GM23338 (cell line): ENCODE data around the gene RHBDF2. TPM values are rescaled to one million over a fixed set of nuclear protein-coding genes. Genes with fewer than 3 reads are reported as not detected.

Experiments used
- ATAC-seq: fragments of 200-7000 bp; cut with Tn5 transposase; 3 replicates; pipeline ENCODE4 v1.9.1; 2020
- DNase-seq: peaks from one replicate; pipeline ENCODE4 v3.0.0-alpha.2; 2015; ENCODE audit warnings: low spot score
- H2AFZ ChIP-seq: fragments of 200-600 bp; sonication (generic); 2 replicates; pipeline ENCODE4 v1.8.0; 2016; ENCODE audit warnings: antibody characterized with exemption, mild to moderate bottlenecking, moderate library complexity
- H3F3A ChIP-seq: fragments of 200-600 bp; sonication (generic); replicated peaks from 2 replicates; pipeline ENCODE4 v1.8.0; 2017; ENCODE audit warnings: antibody characterized with exemption, mixed run types, low read depth
- H3K27ac ChIP-seq: fragments of 200-600 bp; sonication (generic); 2 replicates; pipeline ENCODE4 v1.6.1; 2016; ENCODE audit warnings: low read depth
- H3K27me3 ChIP-seq: fragments of 200-600 bp; sonication (generic); 2 replicates; pipeline ENCODE4 v1.8.0; 2016; ENCODE audit warnings: mild to moderate bottlenecking, mixed run types, moderate library complexity; ENCODE audit not compliant: insufficient read depth
- H3K36me3 ChIP-seq: fragments of 200-600 bp; sonication (generic); 2 replicates; pipeline ENCODE4 v1.8.0; 2016; ENCODE audit warnings: mild to moderate bottlenecking; ENCODE audit not compliant: insufficient read depth
- H3K4me1 ChIP-seq: fragments of 200-600 bp; sonication (generic); 2 replicates; pipeline ENCODE4 v1.8.0; 2016; ENCODE audit warnings: mild to moderate bottlenecking, moderate library complexity; ENCODE audit not compliant: insufficient read depth
- H3K4me2 ChIP-seq: fragments of 200-600 bp; sonication (generic); 2 replicates; pipeline ENCODE4 v1.7.1; 2017; ENCODE audit warnings: mixed run types
- H3K4me3 ChIP-seq: fragments of 200-600 bp; sonication (generic); 2 replicates; pipeline ENCODE4 v1.6.1; 2016; ENCODE audit warnings: mixed run types
- H3K79me2 ChIP-seq: fragments of 200-600 bp; sonication (generic); replicated peaks from 2 replicates; pipeline ENCODE4 v1.8.0; 2017; ENCODE audit warnings: mild to moderate bottlenecking; ENCODE audit not compliant: insufficient read depth
- H3K9me2 ChIP-seq: fragments of 200-600 bp; sonication (generic); 2 replicates; pipeline ENCODE4 v1.8.0; 2017; ENCODE audit not compliant: insufficient read depth
- H4K20me1 ChIP-seq: fragments of 200-600 bp; sonication (generic); replicated peaks from 2 replicates; pipeline ENCODE4 v1.8.0; 2017; ENCODE audit warnings: mild to moderate bottlenecking; ENCODE audit not compliant: insufficient read depth
- H3K27ac Mint-ChIP-seq: 2 replicates; pipeline ENCODE4 v1.8.0; 2020; ENCODE audit warnings: inconsistent platforms, mild to moderate bottlenecking, moderate library complexity, mixed read lengths
- H3K27me3 Mint-ChIP-seq: 3 replicates; pipeline ENCODE4 v1.8.0; 2022; ENCODE audit warnings: low read depth, mild to moderate bottlenecking, moderate library complexity, mixed read lengths, inconsistent platforms; ENCODE audit not compliant: insufficient read depth, poor library complexity
- H3K36me3 Mint-ChIP-seq: 3 replicates; pipeline ENCODE4 v1.8.0; 2021; ENCODE audit warnings: low read depth, mild to moderate bottlenecking, inconsistent platforms, moderate library complexity, mixed read lengths
- H3K4me1 Mint-ChIP-seq: 3 replicates; pipeline ENCODE4 v1.8.0; 2020; ENCODE audit warnings: mild to moderate bottlenecking, inconsistent platforms, mixed read lengths
- H3K4me3 Mint-ChIP-seq: 3 replicates; pipeline ENCODE4 v1.8.0; 2021; ENCODE audit warnings: moderate library complexity, mild to moderate bottlenecking, inconsistent platforms, mixed read lengths
- H3K9me3 Mint-ChIP-seq: 3 replicates; pipeline ENCODE4 v1.8.0; 2020; ENCODE audit warnings: moderate library complexity, mild to moderate bottlenecking, inconsistent platforms, mixed read lengths
- CREB1 ChIP-seq: fragments of 250-450 bp; sonication (Bioruptor Pico); IDR thresholded peaks from 2 replicates; pipeline ENCODE4 v1.5.0; 2020; ENCODE audit warnings: low read depth, mild to moderate bottlenecking, moderate library complexity
- EZH2 ChIP-seq: fragments of 200-600 bp; sonication (generic); IDR thresholded peaks from one replicate; pipeline ENCODE4 v1.8.0; 2017; ENCODE audit warnings: antibody characterized with exemption, mild to moderate bottlenecking, low read depth; ENCODE audit not compliant: unreplicated experiment
- EZH2phosphoT487 ChIP-seq: fragments of 200-600 bp; sonication (generic); IDR thresholded peaks from one replicate; pipeline ENCODE4 v1.8.1; 2018; ENCODE audit warnings: antibody characterized with exemption; ENCODE audit not compliant: unreplicated experiment
- JUNB ChIP-seq: IDR thresholded peaks from one replicate; pipeline ENCODE4 v1.6.1; 2016; ENCODE audit warnings: antibody characterized with exemption; ENCODE audit not compliant: unreplicated experiment
- NANOG ChIP-seq: IDR thresholded peaks from 2 replicates; pipeline ENCODE4 v1.6.1; 2016; ENCODE audit warnings: antibody characterized with exemption, borderline replicate concordance
- POLR2AphosphoS5 ChIP-seq: IDR thresholded peaks from 2 replicates; pipeline ENCODE4 v1.6.1; 2016; ENCODE audit warnings: antibody characterized with exemption, low read depth
- STAT1 ChIP-seq: IDR thresholded peaks from one replicate; pipeline ENCODE4 v1.6.1; 2016; ENCODE audit warnings: antibody characterized with exemption; ENCODE audit not compliant: unreplicated experiment
- ZNF114 ChIP-seq: fragments of 250-450 bp; sonication (Bioruptor Pico); IDR thresholded peaks from 2 replicates; pipeline ENCODE4 v1.5.0; 2020; ENCODE audit warnings: mild to moderate bottlenecking, moderate library complexity
- ZNF331 ChIP-seq: fragments of 250-450 bp; sonication (Bioruptor Pico); IDR thresholded peaks from 2 replicates; pipeline ENCODE4 v1.5.0; 2020; ENCODE audit warnings: low read depth, mild to moderate bottlenecking, moderate library complexity
- polyA plus RNA-seq: library from polyadenylated mRNA; unstranded; fragments of >200 nt; fragmentation: Nextera tagmentation; extraction: Ambion mirVana; gene quantifications from 2 replicates; pipeline ENCODE4 v1.2.1, GENCODE V29; 2016
- total RNA-seq: library from RNA; depleted of rRNA; stranded (reverse); fragments of >200 nt; shearing (Covaris generic); gene quantifications from 2 replicates; pipeline ENCODE4 v1.2.3, GENCODE V29; 2014
- TF ChIP-seq, protein P1 (sequence below), 2 experiments: fragments of 200-600 bp in 1 of 2; sonication (generic) in 1 of 2; conservative IDR thresholded peaks; 2 replicates each; pipeline versions ENCODE4 v1.5.1 to v1.6.1; 2016 to 2017; ENCODE audit warnings: antibody characterized with exemption in 2 of 2, low read depth in 2 of 2, mild to moderate bottlenecking in 2 of 2, moderate library complexity in 1 of 2
- TF ChIP-seq, protein P2 (sequence below): fragments of 250-450 bp; sonication (Bioruptor Pico); IDR thresholded peaks from 2 replicates; pipeline ENCODE4 v1.5.0; 2020; ENCODE audit warnings: mild to moderate bottlenecking, moderate library complexity
- TF ChIP-seq, protein P3 (sequence below): IDR thresholded peaks from one replicate; pipeline ENCODE4 v1.6.1; 2018; ENCODE audit warnings: antibody characterized with exemption; ENCODE audit not compliant: unreplicated experiment
- TF ChIP-seq, protein P4 (sequence below): IDR thresholded peaks from 2 replicates; pipeline ENCODE4 v1.6.1; 2016; ENCODE audit warnings: antibody characterized with exemption

The RHBDF2 gene
- total and polyA plus RNA-seq, 2 experiments from 2014 or later = 9.4 to 29.5 TPM

DNA sequence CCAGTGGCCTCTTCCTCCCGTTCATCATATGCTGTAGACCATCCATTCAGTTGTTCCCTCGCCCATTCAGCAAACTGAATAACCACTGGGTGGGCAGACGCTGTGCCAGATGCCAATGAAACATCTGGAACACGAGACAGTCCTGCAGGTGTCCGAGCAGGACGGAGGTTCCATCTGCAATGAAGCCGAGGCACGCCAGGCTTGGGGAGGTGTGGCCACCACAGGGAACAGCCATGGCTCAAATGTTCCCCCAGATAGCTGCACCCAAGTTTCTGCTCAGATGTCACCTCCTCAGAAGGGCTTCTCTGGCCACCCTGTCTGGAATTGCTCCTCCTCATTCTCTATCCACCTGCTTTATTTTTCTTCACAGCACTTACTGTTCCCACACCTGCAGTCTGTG is 78.8 kb downstream of the RHBDF2 start:
- TF ChIP-seq EZH2phosphoT487 = no peak
- no peak for TF ChIP-seq ZNF114
- TF ChIP-seq ZNF331 (CRISPR knock-in tag) = no peak
- no peak for TF ChIP-seq EZH2
- no peak for TF ChIP-seq CREB1 (CRISPR knock-in tag)
- TF ChIP-seq JUNB = no peak
- TF ChIP-seq, protein P1, sequence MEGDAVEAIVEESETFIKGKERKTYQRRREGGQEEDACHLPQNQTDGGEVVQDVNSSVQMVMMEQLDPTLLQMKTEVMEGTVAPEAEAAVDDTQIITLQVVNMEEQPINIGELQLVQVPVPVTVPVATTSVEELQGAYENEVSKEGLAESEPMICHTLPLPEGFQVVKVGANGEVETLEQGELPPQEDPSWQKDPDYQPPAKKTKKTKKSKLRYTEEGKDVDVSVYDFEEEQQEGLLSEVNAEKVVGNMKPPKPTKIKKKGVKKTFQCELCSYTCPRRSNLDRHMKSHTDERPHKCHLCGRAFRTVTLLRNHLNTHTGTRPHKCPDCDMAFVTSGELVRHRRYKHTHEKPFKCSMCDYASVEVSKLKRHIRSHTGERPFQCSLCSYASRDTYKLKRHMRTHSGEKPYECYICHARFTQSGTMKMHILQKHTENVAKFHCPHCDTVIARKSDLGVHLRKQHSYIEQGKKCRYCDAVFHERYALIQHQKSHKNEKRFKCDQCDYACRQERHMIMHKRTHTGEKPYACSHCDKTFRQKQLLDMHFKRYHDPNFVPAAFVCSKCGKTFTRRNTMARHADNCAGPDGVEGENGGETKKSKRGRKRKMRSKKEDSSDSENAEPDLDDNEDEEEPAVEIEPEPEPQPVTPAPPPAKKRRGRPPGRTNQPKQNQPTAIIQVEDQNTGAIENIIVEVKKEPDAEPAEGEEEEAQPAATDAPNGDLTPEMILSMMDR (conservative IDR thresholded peaks at IDR 0.05; ENCODE audit: low read depth in 2 of 2) = no peak
- no peak for TF ChIP-seq NANOG
- TF ChIP-seq POLR2AphosphoS5 = no peak
- TF ChIP-seq, protein P2, sequence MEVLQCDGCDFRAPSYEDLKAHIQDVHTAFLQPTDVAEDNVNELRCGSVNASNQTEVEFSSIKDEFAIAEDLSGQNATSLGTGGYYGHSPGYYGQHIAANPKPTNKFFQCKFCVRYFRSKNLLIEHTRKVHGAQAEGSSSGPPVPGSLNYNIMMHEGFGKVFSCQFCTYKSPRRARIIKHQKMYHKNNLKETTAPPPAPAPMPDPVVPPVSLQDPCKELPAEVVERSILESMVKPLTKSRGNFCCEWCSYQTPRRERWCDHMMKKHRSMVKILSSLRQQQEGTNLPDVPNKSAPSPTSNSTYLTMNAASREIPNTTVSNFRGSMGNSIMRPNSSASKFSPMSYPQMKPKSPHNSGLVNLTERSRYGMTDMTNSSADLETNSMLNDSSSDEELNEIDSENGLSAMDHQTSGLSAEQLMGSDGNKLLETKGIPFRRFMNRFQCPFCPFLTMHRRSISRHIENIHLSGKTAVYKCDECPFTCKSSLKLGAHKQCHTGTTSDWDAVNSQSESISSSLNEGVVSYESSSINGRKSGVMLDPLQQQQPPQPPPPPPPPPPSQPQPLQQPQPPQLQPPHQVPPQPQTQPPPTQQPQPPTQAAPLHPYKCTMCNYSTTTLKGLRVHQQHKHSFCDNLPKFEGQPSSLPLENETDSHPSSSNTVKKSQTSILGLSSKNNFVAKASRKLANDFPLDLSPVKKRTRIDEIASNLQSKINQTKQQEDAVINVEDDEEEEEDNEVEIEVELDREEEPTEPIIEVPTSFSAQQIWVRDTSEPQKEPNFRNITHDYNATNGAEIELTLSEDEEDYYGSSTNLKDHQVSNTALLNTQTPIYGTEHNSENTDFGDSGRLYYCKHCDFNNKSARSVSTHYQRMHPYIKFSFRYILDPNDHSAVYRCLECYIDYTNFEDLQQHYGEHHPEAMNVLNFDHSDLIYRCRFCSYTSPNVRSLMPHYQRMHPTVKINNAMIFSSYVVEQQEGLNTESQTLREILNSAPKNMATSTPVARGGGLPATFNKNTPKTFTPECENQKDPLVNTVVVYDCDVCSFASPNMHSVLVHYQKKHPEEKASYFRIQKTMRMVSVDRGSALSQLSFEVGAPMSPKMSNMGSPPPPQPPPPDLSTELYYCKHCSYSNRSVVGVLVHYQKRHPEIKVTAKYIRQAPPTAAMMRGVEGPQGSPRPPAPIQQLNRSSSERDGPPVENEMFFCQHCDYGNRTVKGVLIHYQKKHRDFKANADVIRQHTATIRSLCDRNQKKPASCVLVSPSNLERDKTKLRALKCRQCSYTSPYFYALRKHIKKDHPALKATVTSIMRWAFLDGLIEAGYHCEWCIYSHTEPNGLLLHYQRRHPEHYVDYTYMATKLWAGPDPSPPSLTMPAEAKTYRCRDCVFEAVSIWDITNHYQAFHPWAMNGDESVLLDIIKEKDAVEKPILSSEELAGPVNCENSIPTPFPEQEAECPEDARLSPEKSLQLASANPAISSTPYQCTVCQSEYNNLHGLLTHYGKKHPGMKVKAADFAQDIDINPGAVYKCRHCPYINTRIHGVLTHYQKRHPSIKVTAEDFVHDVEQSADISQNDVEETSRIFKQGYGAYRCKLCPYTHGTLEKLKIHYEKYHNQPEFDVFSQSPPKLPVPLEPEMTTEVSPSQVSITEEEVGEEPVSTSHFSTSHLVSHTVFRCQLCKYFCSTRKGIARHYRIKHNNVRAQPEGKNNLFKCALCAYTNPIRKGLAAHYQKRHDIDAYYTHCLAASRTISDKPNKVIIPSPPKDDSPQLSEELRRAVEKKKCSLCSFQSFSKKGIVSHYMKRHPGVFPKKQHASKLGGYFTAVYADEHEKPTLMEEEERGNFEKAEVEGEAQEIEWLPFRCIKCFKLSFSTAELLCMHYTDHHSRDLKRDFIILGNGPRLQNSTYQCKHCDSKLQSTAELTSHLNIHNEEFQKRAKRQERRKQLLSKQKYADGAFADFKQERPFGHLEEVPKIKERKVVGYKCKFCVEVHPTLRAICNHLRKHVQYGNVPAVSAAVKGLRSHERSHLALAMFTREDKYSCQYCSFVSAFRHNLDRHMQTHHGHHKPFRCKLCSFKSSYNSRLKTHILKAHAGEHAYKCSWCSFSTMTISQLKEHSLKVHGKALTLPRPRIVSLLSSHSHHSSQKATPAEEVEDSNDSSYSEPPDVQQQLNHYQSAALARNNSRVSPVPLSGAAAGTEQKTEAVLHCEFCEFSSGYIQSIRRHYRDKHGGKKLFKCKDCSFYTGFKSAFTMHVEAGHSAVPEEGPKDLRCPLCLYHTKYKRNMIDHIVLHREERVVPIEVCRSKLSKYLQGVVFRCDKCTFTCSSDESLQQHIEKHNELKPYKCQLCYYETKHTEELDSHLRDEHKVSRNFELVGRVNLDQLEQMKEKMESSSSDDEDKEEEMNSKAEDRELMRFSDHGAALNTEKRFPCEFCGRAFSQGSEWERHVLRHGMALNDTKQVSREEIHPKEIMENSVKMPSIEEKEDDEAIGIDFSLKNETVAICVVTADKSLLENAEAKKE (CRISPR knock-in tag) = no peak
- TF ChIP-seq, protein P3, sequence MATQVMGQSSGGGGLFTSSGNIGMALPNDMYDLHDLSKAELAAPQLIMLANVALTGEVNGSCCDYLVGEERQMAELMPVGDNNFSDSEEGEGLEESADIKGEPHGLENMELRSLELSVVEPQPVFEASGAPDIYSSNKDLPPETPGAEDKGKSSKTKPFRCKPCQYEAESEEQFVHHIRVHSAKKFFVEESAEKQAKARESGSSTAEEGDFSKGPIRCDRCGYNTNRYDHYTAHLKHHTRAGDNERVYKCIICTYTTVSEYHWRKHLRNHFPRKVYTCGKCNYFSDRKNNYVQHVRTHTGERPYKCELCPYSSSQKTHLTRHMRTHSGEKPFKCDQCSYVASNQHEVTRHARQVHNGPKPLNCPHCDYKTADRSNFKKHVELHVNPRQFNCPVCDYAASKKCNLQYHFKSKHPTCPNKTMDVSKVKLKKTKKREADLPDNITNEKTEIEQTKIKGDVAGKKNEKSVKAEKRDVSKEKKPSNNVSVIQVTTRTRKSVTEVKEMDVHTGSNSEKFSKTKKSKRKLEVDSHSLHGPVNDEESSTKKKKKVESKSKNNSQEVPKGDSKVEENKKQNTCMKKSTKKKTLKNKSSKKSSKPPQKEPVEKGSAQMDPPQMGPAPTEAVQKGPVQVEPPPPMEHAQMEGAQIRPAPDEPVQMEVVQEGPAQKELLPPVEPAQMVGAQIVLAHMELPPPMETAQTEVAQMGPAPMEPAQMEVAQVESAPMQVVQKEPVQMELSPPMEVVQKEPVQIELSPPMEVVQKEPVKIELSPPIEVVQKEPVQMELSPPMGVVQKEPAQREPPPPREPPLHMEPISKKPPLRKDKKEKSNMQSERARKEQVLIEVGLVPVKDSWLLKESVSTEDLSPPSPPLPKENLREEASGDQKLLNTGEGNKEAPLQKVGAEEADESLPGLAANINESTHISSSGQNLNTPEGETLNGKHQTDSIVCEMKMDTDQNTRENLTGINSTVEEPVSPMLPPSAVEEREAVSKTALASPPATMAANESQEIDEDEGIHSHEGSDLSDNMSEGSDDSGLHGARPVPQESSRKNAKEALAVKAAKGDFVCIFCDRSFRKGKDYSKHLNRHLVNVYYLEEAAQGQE = no peak
- no peak for TF ChIP-seq STAT1
- TF ChIP-seq, protein P4, sequence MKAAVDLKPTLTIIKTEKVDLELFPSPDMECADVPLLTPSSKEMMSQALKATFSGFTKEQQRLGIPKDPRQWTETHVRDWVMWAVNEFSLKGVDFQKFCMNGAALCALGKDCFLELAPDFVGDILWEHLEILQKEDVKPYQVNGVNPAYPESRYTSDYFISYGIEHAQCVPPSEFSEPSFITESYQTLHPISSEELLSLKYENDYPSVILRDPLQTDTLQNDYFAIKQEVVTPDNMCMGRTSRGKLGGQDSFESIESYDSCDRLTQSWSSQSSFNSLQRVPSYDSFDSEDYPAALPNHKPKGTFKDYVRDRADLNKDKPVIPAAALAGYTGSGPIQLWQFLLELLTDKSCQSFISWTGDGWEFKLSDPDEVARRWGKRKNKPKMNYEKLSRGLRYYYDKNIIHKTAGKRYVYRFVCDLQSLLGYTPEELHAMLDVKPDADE = no peak
- Mint-ChIP-seq H3K36me3 (peaks cover 24% of the 10 kb centered on the region), H3K9me3 (no peaks in the 10 kb centered on the region; the same call in 2 of the 3 replicates), H3K4me1 (peaks cover 43% of the 10 kb centered on the region), H3K27me3 (peaks cover 7% of the 10 kb centered on the region), H3K4me3 (no peak overlapping the region), H3K27ac (no peak overlapping the region)
- Histone ChIP-seq H3K4me2 (no peak overlapping the region), H3K4me3 (no peak overlapping the region), H4K20me1 (peaks cover 54% of the 10 kb centered on the region), H3K27me3 (no peaks in the 10 kb centered on the region), H3K79me2 (peaks cover 95% of the 10 kb centered on the region), H3K9me2 (no peaks in the 10 kb centered on the region; the same call in 1 of the 2 replicates), H3K27ac (0 out of 2 replicates have a peak overlapping the region, but pooled peaks have one; percentile 66), H3K4me1 (peaks cover 35% of the 10 kb centered on the region), H3K36me3 (no peaks in the 10 kb centered on the region), H2AFZ (no peak overlapping the region), H3F3A (peaks cover 3% of the 10 kb centered on the region; the same call in 1 of the 2 replicates)
- no peak for DNase-seq
- no peak for ATAC-seq
